Superior temporal gyrus (tissue), 1 donor: ENCODE data around the gene SLBP.

Experiments used
- DNase-seq: peaks from one replicate; pipeline ENCODE4 v3.0.0-alpha.2; 2016; ENCODE audit errors: extremely low spot score

SLBP gene

GRCh38 chr4:1727117-1728031, 15.3 kb upstream of the SLBP start:
- DNase-seq: no peak

GRCh38 chr4:1726146-1726934, 14.2 kb upstream of the SLBP start:
- DNase-seq: peak; percentile 97

- DNase-seq: no peak
Observed at GRCh38 chr4:1725521-1725920, 13.4 kb upstream of the SLBP start.

GRCh38 chr4:1723131-1723801, 11.1 kb upstream of the SLBP start:
- DNase-seq: no peak

- no peak for DNase-seq
Observed at GRCh38 chr4:1722551-1723118, 10.5 kb upstream of the SLBP start.

- DNase-seq: no peak
Observed at GRCh38 chr4:1721666-1722550, 9.8 kb upstream of the SLBP start.

GRCh38 chr4:1721003-1721665, 9.0 kb upstream of the SLBP start, which contains the start of the genes TACC3 and TMEM129:
Gene TACC3 (plus strand): TSS chr4:1721521. CDS start chr4:1723422, 1,901 bp downstream.
Gene TMEM129 (minus strand): TSS chr4:1721323. CDS start chr4:1720837, 486 bp downstream.
- DNase-seq: peak; percentile 94

- no peak for DNase-seq
Observed at GRCh38 chr4:1720163-1720983, 8.3 kb upstream of the SLBP start.

- DNase-seq: no peak
Observed at GRCh38 chr4:1718095-1718850, 6.2 kb upstream of the SLBP start.

GRCh38 chr4:1717129-1718094, 5.3 kb upstream of the SLBP start:
- DNase-seq: no peak

GRCh38 chr4:1716065-1716945, 4.2 kb upstream of the SLBP start:
- no peak for DNase-seq

GRCh38 chr4:1715002-1715758, 3.1 kb upstream of the SLBP start:
- DNase-seq: no peak

GRCh38 chr4:1714303-1715001, 2.3 kb upstream of the SLBP start:
- no peak for DNase-seq

- no peak for DNase-seq
Observed at GRCh38 chr4:1713003-1713851, 1.1 kb upstream of the SLBP start.
